ENCODE results near the gene LGALS7. TPM values are rescaled to one million over a fixed set of nuclear protein-coding genes. Genes with fewer than 3 reads are reported as not detected.
"Not testable (repeated sequence)": the region's sequence is repeated elsewhere in the genome, so short reads cannot be mapped to it uniquely, and the experiment has no call there.

The LGALS7 gene
- polyA plus RNA-seq, 3 donors = 0.94 TPM; not detected in 2

GRCh38 chr19:38801359-38802095 is 28.2 kb upstream of the LGALS7 start:
- WGBS, 3 donors = 91 to 94% (median 91%) methylated on average over 12 of the region's 12 CpGs

GRCh38 chr19:38800577-38801347 is 27.4 kb upstream of the LGALS7 start:
- no peak overlapping the region for H3K27ac ChIP-seq (ENCODE audit: low read depth, low read length)
- WGBS, 3 donors = 86 to 93% (median 93%) methylated on average over 5 of the region's 5 CpGs

More at GRCh38 chr19:38801359-38802095, 28.2 kb upstream of the LGALS7 start:
- no peak overlapping the region for H3K27ac ChIP-seq (ENCODE audit: low read depth, low read length)

GRCh38 chr19:38799104-38799503 is 25.8 kb upstream of the LGALS7 start:
- no peak overlapping the region for H3K27ac ChIP-seq (ENCODE audit: low read depth, low read length)
- 88 to 94% (median 93%) methylated on average over 10 of the region's 10 CpGs for WGBS, 3 donors

GRCh38 chr19:38797781-38798180 is 24.5 kb upstream of the LGALS7 start:
- not testable (repeated sequence) for H3K27ac ChIP-seq (ENCODE audit: low read depth, low read length)
- 92 to 95% (median 93%) methylated on average over 8 to 29 of the region's 33 CpGs for WGBS, 3 donors

- WGBS, 3 donors = 73 to 87% (median 75%) methylated on average over 2 of the region's 2 CpGs
- no peak overlapping the region for H3K27ac ChIP-seq (ENCODE audit: low read depth, low read length)
Measured at GRCh38 chr19:38796154-38796553, 22.8 kb upstream of the LGALS7 start.

GRCh38 chr19:38795549-38795948 is 22.2 kb upstream of the LGALS7 start:
- 91 to 94% (median 91%) methylated on average over 4 of the region's 4 CpGs for WGBS, 3 donors
- no peak overlapping the region for H3K27ac ChIP-seq (ENCODE audit: low read depth, low read length)

- 92 to 95% (median 95%) methylated on average over 5 of the region's 5 CpGs for WGBS, 3 donors
- H3K27ac ChIP-seq (ENCODE audit: low read depth, low read length) = no peak overlapping the region
Measured at GRCh38 chr19:38793671-38794070, 20.4 kb upstream of the LGALS7 start.

- no peak overlapping the region for H3K27ac ChIP-seq (ENCODE audit: low read depth, low read length)
- WGBS, 3 donors = 74 to 83% (median 76%) methylated on average over 8 of the region's 8 CpGs
Measured at GRCh38 chr19:38793177-38793576, 19.9 kb upstream of the LGALS7 start.

- 10 to 32% (median 11%) methylated on average over 54 to 65 of the region's 71 CpGs for WGBS, 3 donors
- H3K27ac ChIP-seq (ENCODE audit: low read depth, low read length) = no peak overlapping the region
Measured at GRCh38 chr19:38792250-38793111, 19.2 kb upstream of the LGALS7 start.

- WGBS, 3 donors = no CpG with 5 or more reads among the region's 40 CpGs
- not testable (repeated sequence) for H3K27ac ChIP-seq (ENCODE audit: low read depth, low read length)
Measured at GRCh38 chr19:38791451-38792064, 18.2 kb upstream of the LGALS7 start.

- not testable (repeated sequence) for H3K27ac ChIP-seq (ENCODE audit: low read depth, low read length)
- 70 to 73% (median 72%) methylated on average over 5 to 16 of the region's 49 CpGs for WGBS, 3 donors
Measured at GRCh38 chr19:38790507-38791403, 17.4 kb upstream of the LGALS7 start.

GRCh38 chr19:38788478-38789243 is 15.3 kb upstream of the LGALS7 start, which contains the start of gene LGALS7B:
Gene LGALS7B (plus strand): TSS chr19:38789200. CDS start chr19:38789227, 27 bp downstream.
- no peak within 1 kb of the TSS for H3K27ac ChIP-seq (ENCODE audit: low read depth, low read length)
- WGBS, 3 donors = 78 to 79% (median 78%) methylated on average over 10 to 13 of the region's 17 CpGs

GRCh38 chr19:38786572-38787265 is 13.4 kb upstream of the LGALS7 start:
- WGBS, 3 donors = 78 to 84% (median 84%) methylated on average over 11 of the region's 11 CpGs
- H3K27ac ChIP-seq (ENCODE audit: low read depth, low read length) = no peak overlapping the region

- 84 to 95% (median 86%) methylated on average over 3 of the region's 3 CpGs for WGBS, 3 donors
- not testable (repeated sequence) for H3K27ac ChIP-seq (ENCODE audit: low read depth, low read length)
Measured at GRCh38 chr19:38786061-38786460, 12.7 kb upstream of the LGALS7 start.

- no peak overlapping the region for H3K27ac ChIP-seq (ENCODE audit: low read depth, low read length)
- 97 to 100% (median 98%) methylated on average over 7 of the region's 7 CpGs for WGBS, 3 donors
Measured at GRCh38 chr19:38785187-38785699, 11.9 kb upstream of the LGALS7 start.

GRCh38 chr19:38784224-38784623 is 10.9 kb upstream of the LGALS7 start:
- no peak overlapping the region for H3K27ac ChIP-seq (ENCODE audit: low read depth, low read length)
- 46 to 77% (median 76%) methylated on average over 3 of the region's 3 CpGs for WGBS, 3 donors

All from adipose tissue (tissue), 3 donors.